Caco-2 (cell line): ENCODE measurements around the gene ATP8B3. TPM values are rescaled to one million over a fixed set of nuclear protein-coding genes. Genes with fewer than 3 reads are reported as not detected.

Experiments used
- BruUV-seq: library from RNA; stranded (reverse); fragments of 400-500 nt; replicated peaks from 2 replicates; lab custom pipeline; 2021; lab: Mats Ljungman, UMichigan
- CTCF ChIA-PET: fragments of 300-600 bp; sonication (Branson Sonifier 250); formaldehyde crosslinking; loops from one replicate; lab custom pipeline; 2022; ENCODE audit warnings: antibody characterized with exemption; lab: Charles Lee
- POLR2A ChIA-PET: fragments of 300-600 bp; sonication (Branson Sonifier 250); formaldehyde crosslinking; loops from one replicate; lab custom pipeline; 2022; ENCODE audit warnings: antibody characterized with exemption; lab: Charles Lee
- DNase-seq, 2 experiments: peaks; one replicate each; pipeline versions ENCODE4 v3.0.0 to v3.0.0-alpha.2; 2020 to 2022
- H3K27me3 ChIP-seq: replicated peaks from 2 replicates; pipeline ENCODE4 v1.6.0; 2011; ENCODE audit warnings: low read length; ENCODE audit not compliant: control insufficient read depth, insufficient read depth
- H3K36me3 ChIP-seq: 2 replicates; pipeline ENCODE4 v1.5.1; 2011; ENCODE audit warnings: low read length; ENCODE audit not compliant: control insufficient read depth, insufficient read depth
- H3K4me1 ChIP-seq: fragments of 250-450 bp; sonication (Bioruptor Pico); 2 replicates; pipeline ENCODE4 v1.5.1; 2020; ENCODE audit warnings: mild to moderate bottlenecking
- H3K4me3 ChIP-seq: 2 replicates; pipeline ENCODE4 v1.5.1; 2011; ENCODE audit warnings: low read depth, mild to moderate bottlenecking, control low read depth, low read length
- H3K9me3 ChIP-seq: fragments of 250-450 bp; sonication (Bioruptor Pico); 2 replicates; pipeline ENCODE4 v1.5.1; 2020; ENCODE audit warnings: mild to moderate bottlenecking, moderate library complexity
- H3K27ac Mint-ChIP-seq: one replicate; pipeline ENCODE4 v1.8.0; 2022; ENCODE audit warnings: mixed read lengths; ENCODE audit not compliant: unreplicated experiment
- H3K27me3 Mint-ChIP-seq: one replicate; pipeline ENCODE4 v1.8.0; 2022; ENCODE audit warnings: mixed read lengths; ENCODE audit not compliant: insufficient read depth, unreplicated experiment
- H3K36me3 Mint-ChIP-seq: one replicate; pipeline ENCODE4 v1.8.0; 2022; ENCODE audit warnings: mild to moderate bottlenecking, mixed read lengths; ENCODE audit not compliant: insufficient read depth, unreplicated experiment
- H3K4me1 Mint-ChIP-seq: one replicate; pipeline ENCODE4 v1.8.0; 2022; ENCODE audit warnings: low read depth, mixed read lengths; ENCODE audit not compliant: unreplicated experiment
- H3K4me3 Mint-ChIP-seq: one replicate; pipeline ENCODE4 v1.8.0; 2022; ENCODE audit warnings: mild to moderate bottlenecking, moderate library complexity, mixed read lengths; ENCODE audit not compliant: unreplicated experiment
- H3K9me3 Mint-ChIP-seq: one replicate; pipeline ENCODE4 v1.8.0; 2022; ENCODE audit warnings: mixed read lengths; ENCODE audit not compliant: unreplicated experiment
- CTCF ChIP-seq, 2 experiments: fragments of 200-600 bp in 1 of 2; IDR thresholded peaks; 1 replicate in 1 of 2; 2 replicates in 1 of 2; pipeline versions ENCODE4 v1.5.1 to v1.8.0; 2011 to 2022; ENCODE audit warnings: antibody characterized with exemption in 1 of 2, control low read depth in 1 of 2, inconsistent platforms in 1 of 2, low read depth in 1 of 2, low read length in 1 of 2, mild to moderate bottlenecking in 1 of 2, moderate library complexity in 1 of 2; ENCODE audit not compliant: insufficient read depth in 1 of 2, severe bottlenecking in 1 of 2, unreplicated experiment in 1 of 2
- intact Hi-C: fragments of 100-400 bp; cut with micrococcal nuclease; formaldehyde crosslinking; loops from one replicate; pipeline ENCODE4 v1.10.0; 2022; ENCODE audit not compliant: unreplicated experiment
- total RNA-seq: library from RNA; stranded (reverse); gene quantifications from 2 replicates; pipeline ENCODE4 v1.2.3, GENCODE V29; 2022

The ATP8B3 gene
- total RNA-seq, 1 experiment from 2014 or later = 0.45 TPM

DNA sequence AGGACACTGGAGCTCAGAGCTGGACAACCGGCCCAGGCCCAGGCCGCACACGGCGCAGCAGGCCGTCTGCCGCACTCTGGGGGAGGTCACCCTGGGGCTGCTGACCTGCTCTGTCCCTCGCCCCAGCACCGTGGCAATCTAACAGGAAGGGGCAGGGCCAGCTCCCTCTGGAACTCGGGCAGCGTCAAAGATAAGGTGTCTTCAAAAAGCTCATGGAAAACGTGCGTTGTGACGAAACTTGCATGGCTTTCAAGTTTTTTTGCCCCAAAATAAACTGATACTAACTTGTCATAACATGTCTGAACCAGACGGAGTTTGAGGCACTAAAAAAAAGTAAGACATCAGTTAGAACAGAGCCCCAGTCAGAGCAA lies 12.2 kb upstream of the ATP8B3 start:
- Mint-ChIP-seq H3K36me3 (peaks cover 64% of the 10 kb centered on the region), H3K27ac (no peak overlapping the region), H3K4me3 (no peak overlapping the region), H3K9me3 (no peaks in the 10 kb centered on the region), H3K27me3 (no peaks in the 10 kb centered on the region), H3K4me1 (no peaks in the 10 kb centered on the region)
- Histone ChIP-seq H3K27me3 (no peaks in the 10 kb centered on the region), H3K4me1 (no peaks in the 10 kb centered on the region), H3K36me3 (no peaks in the 10 kb centered on the region; the same call in 1 of the 2 replicates), H3K4me3 (no peak overlapping the region), H3K9me3 (no peaks in the 10 kb centered on the region)
- BruUV-seq = no TSS peak
- no peak for TF ChIP-seq CTCF (IDR thresholded peaks at IDR 0.05; ENCODE audit: insufficient read depth in 1 of 2, low read depth in 1 of 2, low read length in 1 of 2, severe bottlenecking in 1 of 2, unreplicated experiment in 1 of 2)
- no peak for DNase-seq
- POLR2A ChIA-PET = no interaction called here
- CTCF ChIA-PET = no interaction called here
- intact Hi-C loops = no loop called here

DNA sequence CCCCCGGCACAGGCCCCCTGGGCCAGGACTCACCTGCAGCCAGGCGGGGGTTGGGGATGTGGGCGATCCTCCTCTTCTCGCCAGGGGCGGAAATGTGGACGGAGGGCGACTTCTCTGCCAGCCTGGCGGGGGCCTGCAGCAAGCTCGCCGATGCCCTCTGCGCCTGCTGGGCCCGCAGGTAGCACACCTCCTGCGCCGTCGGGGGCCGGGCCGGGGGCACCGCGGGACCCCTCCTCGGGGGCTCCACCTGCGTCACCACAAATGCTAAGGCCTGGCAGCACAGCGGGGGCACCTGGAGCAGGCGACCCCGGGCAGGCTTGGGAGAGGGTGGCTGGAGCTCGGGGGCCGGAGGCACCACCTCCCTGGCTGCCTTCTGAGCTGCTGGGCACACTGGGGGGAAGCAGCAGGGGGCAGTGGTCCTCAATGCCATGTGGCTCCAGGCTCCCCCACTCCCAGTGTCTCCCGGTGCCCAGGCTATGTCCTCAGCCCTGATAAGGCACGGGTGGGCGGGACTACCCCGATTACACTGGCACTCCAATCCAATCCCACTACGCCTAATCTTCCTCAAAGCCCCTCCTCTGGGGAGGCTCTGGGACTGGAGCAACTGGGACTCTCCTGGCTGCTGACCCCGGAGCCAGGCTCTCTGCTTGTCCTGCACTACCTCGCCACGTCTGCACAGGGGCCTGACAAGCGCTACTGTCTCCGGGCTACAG lies 11.6 kb upstream of the ATP8B3 start:
- Mint-ChIP-seq H3K27me3 (no peaks in the 10 kb centered on the region), H3K9me3 (no peaks in the 10 kb centered on the region), H3K4me3 (no peak overlapping the region), H3K27ac (no peak overlapping the region), H3K36me3 (peaks cover 61% of the 10 kb centered on the region), H3K4me1 (no peaks in the 10 kb centered on the region)
- no TSS peak for BruUV-seq
- no peak for DNase-seq
- no peaks in the 10 kb centered on the region for H3K27me3 ChIP-seq
- ChIA-PET POLR2A (no interaction called here), CTCF (no interaction called here)
- no peak for TF ChIP-seq CTCF (IDR thresholded peaks at IDR 0.05; ENCODE audit: insufficient read depth in 1 of 2, low read depth in 1 of 2, low read length in 1 of 2, severe bottlenecking in 1 of 2, unreplicated experiment in 1 of 2)
- H3K4me3 ChIP-seq = no peak overlapping the region
- no peaks in the 10 kb centered on the region; the same call in 1 of the 2 replicates for H3K36me3 ChIP-seq
- no peaks in the 10 kb centered on the region for H3K9me3 ChIP-seq
- H3K4me1 ChIP-seq = no peaks in the 10 kb centered on the region
- intact Hi-C loops = no loop called here

DNA sequence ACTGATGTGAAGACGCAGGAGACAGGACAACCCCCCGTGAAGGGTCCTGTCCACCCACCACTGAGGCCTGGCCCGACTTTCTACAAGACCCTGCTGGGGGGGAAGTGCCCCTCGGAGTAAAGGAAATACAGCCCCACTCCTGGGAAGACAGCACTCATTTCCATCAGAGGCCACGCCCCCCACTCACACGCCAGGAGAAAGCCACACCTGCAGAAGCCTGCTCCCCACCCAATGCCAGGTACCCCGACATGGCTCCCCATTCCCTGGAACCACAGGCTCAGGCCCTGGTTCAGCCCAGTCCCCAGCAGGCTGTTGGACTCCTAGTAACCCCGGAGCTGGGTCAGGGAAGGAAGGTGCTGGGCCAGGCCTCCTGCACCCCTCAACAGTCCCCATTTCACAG lies 10.9 kb upstream of the ATP8B3 start:
- Mint-ChIP-seq H3K36me3 (peaks cover 58% of the 10 kb centered on the region), H3K27me3 (no peaks in the 10 kb centered on the region), H3K4me1 (no peaks in the 10 kb centered on the region), H3K4me3 (no peak overlapping the region), H3K9me3 (no peaks in the 10 kb centered on the region), H3K27ac (no peak overlapping the region)
- Histone ChIP-seq H3K4me1 (no peaks in the 10 kb centered on the region), H3K27me3 (no peaks in the 10 kb centered on the region), H3K36me3 (no peaks in the 10 kb centered on the region; the same call in 1 of the 2 replicates), H3K4me3 (no peak overlapping the region), H3K9me3 (no peaks in the 10 kb centered on the region)
- intact Hi-C loops = no loop called here
- no peak for DNase-seq
- POLR2A ChIA-PET = no interaction called here
- CTCF ChIA-PET = no interaction called here
- TF ChIP-seq CTCF (IDR thresholded peaks at IDR 0.05; ENCODE audit: insufficient read depth in 1 of 2, low read depth in 1 of 2, low read length in 1 of 2, severe bottlenecking in 1 of 2, unreplicated experiment in 1 of 2) = no peak
- no TSS peak for BruUV-seq
